ENCODE results near the gene INSM1. TPM values are rescaled to one million over a fixed set of nuclear protein-coding genes. Genes with fewer than 3 reads are reported as not detected.
"Not testable (repeated sequence)": the region's sequence is repeated elsewhere in the genome, so short reads cannot be mapped to it uniquely, and the experiment has no call there.

The INSM1 gene
- total RNA-seq, 1 experiment from 2014 or later, result 3.3 TPM

GRCh38 chr20:20353576-20353975 lies 14.3 kb upstream of the INSM1 start:
- ChIA-PET POLR2A (no interaction called here), CTCF (no interaction called here)
- H3K4me3 Mint-ChIP-seq, result no peak overlapping the region
- DNase-seq (ENCODE audit: low spot score), result no peak
- H3K27me3 Mint-ChIP-seq (ENCODE audit: low read depth), result peaks cover 6% of the 10 kb centered on the region
- H3K9me3 Mint-ChIP-seq, result peaks cover 30% of the 10 kb centered on the region
- H3K27ac Mint-ChIP-seq, result no peak overlapping the region
- no peaks in the 10 kb centered on the region for H3K4me1 Mint-ChIP-seq
- H3K36me3 Mint-ChIP-seq, result peaks cover 13% of the 10 kb centered on the region
- ATAC-seq, result no peak
- TF ChIP-seq, protein P1, sequence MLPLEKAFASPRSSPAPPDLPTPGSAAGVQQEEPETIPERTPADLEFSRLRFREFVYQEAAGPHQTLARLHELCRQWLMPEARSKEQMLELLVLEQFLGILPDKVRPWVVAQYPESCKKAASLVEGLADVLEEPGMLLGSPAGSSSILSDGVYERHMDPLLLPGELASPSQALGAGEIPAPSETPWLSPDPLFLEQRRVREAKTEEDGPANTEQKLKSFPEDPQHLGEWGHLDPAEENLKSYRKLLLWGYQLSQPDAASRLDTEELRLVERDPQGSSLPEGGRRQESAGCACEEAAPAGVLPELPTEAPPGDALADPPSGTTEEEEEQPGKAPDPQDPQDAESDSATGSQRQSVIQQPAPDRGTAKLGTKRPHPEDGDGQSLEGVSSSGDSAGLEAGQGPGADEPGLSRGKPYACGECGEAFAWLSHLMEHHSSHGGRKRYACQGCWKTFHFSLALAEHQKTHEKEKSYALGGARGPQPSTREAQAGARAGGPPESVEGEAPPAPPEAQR (CRISPR knock-in tag; IDR thresholded peaks at IDR 0.05), result no peak
- TF ChIP-seq KAT7 (CRISPR knock-in tag; IDR thresholded peaks at IDR 0.05; ENCODE audit: borderline replicate concordance) (no peak), SOX15 (CRISPR knock-in tag; IDR thresholded peaks at IDR 0.05) (no peak), RELA (CRISPR knock-in tag; IDR thresholded peaks at IDR 0.05; ENCODE audit: borderline replicate concordance) (no peak), HMGA2 (CRISPR knock-in tag; IDR thresholded peaks at IDR 0.05) (no peak), ZNF396 (CRISPR knock-in tag; IDR thresholded peaks at IDR 0.05; ENCODE audit: borderline replicate concordance) (no peak)
- TF ChIP-seq, protein P2, sequence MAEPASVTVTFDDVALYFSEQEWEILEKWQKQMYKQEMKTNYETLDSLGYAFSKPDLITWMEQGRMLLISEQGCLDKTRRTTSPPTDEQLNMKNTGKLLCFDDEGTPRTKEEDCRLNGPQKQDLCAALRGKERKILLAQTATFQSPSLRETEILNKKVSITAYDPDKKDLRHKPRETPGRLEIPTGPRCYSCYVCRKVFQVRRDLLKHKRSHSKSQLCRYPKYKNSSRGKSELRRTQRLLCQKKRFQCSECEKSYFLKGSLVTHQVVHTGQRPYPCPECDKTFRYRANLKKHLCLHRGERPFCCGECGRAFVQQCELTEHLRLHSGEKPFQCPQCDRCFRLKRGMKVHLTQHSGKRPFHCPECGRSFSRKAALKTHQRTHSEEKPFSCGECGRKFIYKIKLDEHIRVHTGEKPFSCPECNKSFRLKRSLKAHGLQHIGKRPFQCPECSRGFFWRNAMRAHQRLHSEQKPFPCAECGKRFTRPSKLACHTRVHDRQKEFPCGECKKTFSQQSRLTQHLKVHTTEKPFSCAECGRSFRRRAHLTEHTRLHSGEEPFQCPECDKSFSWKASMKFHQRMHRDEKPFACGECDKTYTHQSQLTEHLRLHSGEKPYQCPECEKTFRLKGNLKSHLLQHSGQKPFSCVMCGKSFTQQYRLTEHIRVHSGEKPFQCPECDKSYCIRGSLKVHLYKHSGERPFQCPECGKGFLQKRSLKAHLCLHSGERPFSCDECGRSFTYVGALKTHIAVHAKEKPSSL (CRISPR knock-in tag; conservative IDR thresholded peaks at IDR 0.05), result no peak
- TF ChIP-seq, protein P3, sequence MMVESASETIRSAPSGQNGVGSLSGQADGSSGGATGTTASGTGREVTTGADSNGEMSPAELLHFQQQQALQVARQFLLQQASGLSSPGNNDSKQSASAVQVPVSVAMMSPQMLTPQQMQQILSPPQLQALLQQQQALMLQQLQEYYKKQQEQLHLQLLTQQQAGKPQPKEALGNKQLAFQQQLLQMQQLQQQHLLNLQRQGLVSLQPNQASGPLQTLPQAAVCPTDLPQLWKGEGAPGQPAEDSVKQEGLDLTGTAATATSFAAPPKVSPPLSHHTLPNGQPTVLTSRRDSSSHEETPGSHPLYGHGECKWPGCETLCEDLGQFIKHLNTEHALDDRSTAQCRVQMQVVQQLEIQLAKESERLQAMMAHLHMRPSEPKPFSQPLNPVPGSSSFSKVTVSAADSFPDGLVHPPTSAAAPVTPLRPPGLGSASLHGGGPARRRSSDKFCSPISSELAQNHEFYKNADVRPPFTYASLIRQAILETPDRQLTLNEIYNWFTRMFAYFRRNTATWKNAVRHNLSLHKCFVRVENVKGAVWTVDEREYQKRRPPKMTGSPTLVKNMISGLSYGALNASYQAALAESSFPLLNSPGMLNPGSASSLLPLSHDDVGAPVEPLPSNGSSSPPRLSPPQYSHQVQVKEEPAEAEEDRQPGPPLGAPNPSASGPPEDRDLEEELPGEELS (CRISPR knock-in tag; IDR thresholded peaks at IDR 0.05), result no peak

DNA sequence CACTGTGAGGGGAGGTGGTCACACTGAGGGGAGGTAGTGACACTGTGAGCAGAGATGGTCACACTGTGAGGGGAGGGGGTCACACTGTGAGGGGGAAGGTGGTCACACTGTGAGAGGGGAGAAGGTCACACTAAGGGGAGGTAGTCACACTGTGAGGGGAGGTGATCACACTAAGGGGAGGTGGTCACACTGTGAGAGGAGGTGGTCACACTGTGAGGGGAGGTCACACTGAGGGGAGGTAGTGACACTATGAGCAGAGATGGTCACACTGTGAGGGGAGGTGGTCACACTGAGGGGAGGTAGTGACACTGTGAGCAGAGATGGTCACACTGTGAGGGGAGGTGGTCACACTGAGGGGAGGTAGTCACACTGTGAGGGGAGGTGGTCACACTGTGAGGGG lies 12.4 kb upstream of the INSM1 start:
- Mint-ChIP-seq H3K9me3 (peaks cover 24% of the 10 kb centered on the region), H3K36me3 (peaks cover 13% of the 10 kb centered on the region), H3K27me3 (ENCODE audit: low read depth) (peaks cover 19% of the 10 kb centered on the region)
- CTCF ChIA-PET; POLR2A ChIA-PET; DNase-seq (ENCODE audit: low spot score); H3K4me3 Mint-ChIP-seq; ATAC-seq; H3K27ac Mint-ChIP-seq; H3K4me1 Mint-ChIP-seq: not testable (repeated sequence)

DNA sequence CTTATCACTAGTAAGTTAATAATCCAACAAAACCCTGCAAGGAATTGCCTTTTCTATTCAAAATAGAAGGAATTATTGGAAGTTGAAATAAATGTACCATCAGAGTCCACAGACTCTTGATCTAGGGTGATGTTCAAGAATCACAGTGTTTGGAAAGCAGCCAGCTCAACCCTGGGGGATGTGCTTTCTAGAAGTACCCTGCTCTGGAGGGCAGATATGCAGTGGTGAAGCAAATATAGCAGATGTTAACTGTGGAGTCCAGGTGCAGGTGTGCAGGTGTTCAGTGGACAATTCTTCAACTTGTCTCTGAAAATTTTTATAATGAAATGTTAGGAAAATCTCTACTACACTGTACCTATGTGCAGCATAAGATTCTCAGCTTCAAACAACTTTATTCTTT lies 9.1 kb upstream of the INSM1 start:
- Mint-ChIP-seq H3K4me1 (peaks cover 18% of the 10 kb centered on the region), H3K9me3 (peaks cover 13% of the 10 kb centered on the region), H3K27ac (no peak overlapping the region), H3K4me3 (no peak overlapping the region), H3K36me3 (peaks cover 12% of the 10 kb centered on the region), H3K27me3 (ENCODE audit: low read depth) (peaks cover 52% of the 10 kb centered on the region)
- ATAC-seq, result no peak
- DNase-seq (ENCODE audit: low spot score), result no peak
- TF ChIP-seq ZNF232 (CRISPR knock-in tag; IDR thresholded peaks at IDR 0.05) (no peak), TEAD1 (CRISPR knock-in tag; IDR thresholded peaks at IDR 0.05) (no peak)
- ChIA-PET POLR2A (no interaction called here), CTCF (interaction anchor here (1.9 kb wide), 1 partner anchor 235 kb away, joined by 7 read pairs; no protein-coding TSS in a partner anchor)

DNA sequence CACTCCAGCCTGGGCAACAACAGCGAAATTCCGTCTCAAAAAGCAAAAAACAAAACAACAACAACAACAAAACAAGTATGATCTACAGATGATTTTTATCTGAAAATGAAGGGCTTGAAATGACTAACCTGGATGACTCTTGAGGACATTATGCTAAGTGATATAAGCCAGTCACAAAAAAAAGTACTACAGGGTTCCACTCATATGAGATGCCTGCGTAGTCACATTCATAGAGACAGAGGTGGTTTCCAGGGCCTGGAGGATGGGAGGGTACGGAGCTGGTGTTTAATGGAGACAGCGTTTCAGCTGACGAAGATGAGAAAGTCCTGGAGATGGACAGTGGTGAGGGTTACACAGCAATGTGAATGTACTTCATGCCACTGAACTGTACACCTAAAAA lies 8.3 kb upstream of the INSM1 start:
- POLR2A ChIA-PET, result no interaction called here
- DNase-seq (ENCODE audit: low spot score) (no peak), ATAC-seq (no peak)
- Mint-ChIP-seq H3K27ac (no peak overlapping the region), H3K27me3 (ENCODE audit: low read depth) (peaks cover 54% of the 10 kb centered on the region), H3K9me3 (peaks cover 4% of the 10 kb centered on the region), H3K4me3 (no peak overlapping the region), H3K36me3 (peaks cover 5% of the 10 kb centered on the region), H3K4me1 (peaks cover 18% of the 10 kb centered on the region)
- TF ChIP-seq SP1 (CRISPR knock-in tag; conservative IDR thresholded peaks at IDR 0.05), result no peak
- no peak for TF ChIP-seq NR3C1 (CRISPR knock-in tag; conservative IDR thresholded peaks at IDR 0.05; ENCODE audit: low read depth)
- no peak for TF ChIP-seq TCF7 (CRISPR knock-in tag; IDR thresholded peaks at IDR 0.05; ENCODE audit: low read depth)
- CTCF ChIA-PET, result interaction anchor here (0.6 to 1.9 kb wide), 2 partner anchors 13 to 234 kb away, joined by 3 to 7 read pairs; no protein-coding TSS in a partner anchor

All from WTC11 (cell line).